Measurements from ENCODE around the gene PTGFRN.

DNA sequence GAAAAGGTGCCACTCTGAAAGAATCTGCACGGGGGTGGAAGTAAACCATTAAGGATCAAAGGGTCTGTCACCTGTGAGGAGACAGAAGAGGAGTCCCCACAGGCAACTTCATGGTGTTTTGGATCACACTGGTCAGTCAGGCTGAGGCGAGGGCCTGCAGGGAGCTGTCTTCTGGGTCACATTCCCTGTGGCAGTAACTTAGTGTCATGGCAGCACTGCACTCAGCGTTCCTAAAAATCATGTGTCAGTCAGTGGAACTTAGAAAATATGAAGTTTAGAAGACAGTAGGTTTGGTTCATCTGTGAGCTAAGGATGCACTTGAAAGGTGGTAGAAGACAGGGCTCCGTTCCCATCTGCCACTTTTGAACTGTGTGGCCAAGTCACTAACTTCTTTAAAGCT, 48.4 kb downstream of the PTGFRN start:
- no peak for TF ChIP-seq POLR2AphosphoS5 (IDR thresholded peaks at IDR 0.05; ENCODE audit: borderline replicate concordance, low read depth, low read length)
- TF ChIP-seq EZH2 (IDR thresholded peaks at IDR 0.05): no peak
- TF ChIP-seq FOXP2 (optimal IDR thresholded peaks at IDR 0.05; ENCODE audit: control extremely low read depth, extremely low read length, insufficient read depth): no peak

All from SK-N-MC (cell line).